ENCODE results near the gene PPM1H.
A peak's percentile ranks its signal among the peaks of the same experiment; 100 is the strongest.

Gene PPM1H

GRCh38 chr12:62700091-62700880 lies 234.7 kb downstream of the PPM1H start:
- FAIRE-seq (no peak), DNase-seq (ENCODE audit: extremely low spot score, insufficient read length, low read depth) (no peak)

GRCh38 chr12:62698701-62699101 lies 236.2 kb downstream of the PPM1H start:
- DNase-seq (ENCODE audit: extremely low spot score, insufficient read length, low read depth) = no peak
- FAIRE-seq = no peak

- FAIRE-seq (no peak), DNase-seq (ENCODE audit: extremely low spot score, insufficient read length, low read depth) (no peak)
These were observed 237.1 kb downstream of the PPM1H start for GRCh38 chr12:62697893-62698292.

GRCh38 chr12:62695696-62696095 lies 239.3 kb downstream of the PPM1H start:
- FAIRE-seq (no peak), DNase-seq (ENCODE audit: extremely low spot score, insufficient read length, low read depth) (no peak)

- DNase-seq (ENCODE audit: extremely low spot score, insufficient read length, low read depth) (peak; percentile 11), FAIRE-seq (peak; percentile 44)
These were observed 240.3 kb downstream of the PPM1H start for GRCh38 chr12:62694632-62695031.

GRCh38 chr12:62694116-62694515 lies 240.8 kb downstream of the PPM1H start:
- DNase-seq (ENCODE audit: extremely low spot score, insufficient read length, low read depth) (no peak), FAIRE-seq (no peak)

GRCh38 chr12:62693376-62694050 lies 241.4 kb downstream of the PPM1H start:
- FAIRE-seq (no peak), DNase-seq (ENCODE audit: extremely low spot score, insufficient read length, low read depth) (no peak)

GRCh38 chr12:62692884-62693283 lies 242.1 kb downstream of the PPM1H start:
- DNase-seq (ENCODE audit: extremely low spot score, insufficient read length, low read depth) (no peak), FAIRE-seq (no peak)

- FAIRE-seq (no peak), DNase-seq (ENCODE audit: extremely low spot score, insufficient read length, low read depth) (no peak)
These were observed 243.6 kb downstream of the PPM1H start for GRCh38 chr12:62691309-62691708.

GRCh38 chr12:62689042-62689839 lies 245.7 kb downstream of the PPM1H start:
- no peak for DNase-seq (ENCODE audit: extremely low spot score, insufficient read length, low read depth)
- peak; percentile 26 for FAIRE-seq

GRCh38 chr12:62686938-62687337 lies 248.0 kb downstream of the PPM1H start:
- no peak for FAIRE-seq

GRCh38 chr12:62684570-62685295 lies 250.2 kb downstream of the PPM1H start:
- FAIRE-seq (no peak), DNase-seq (ENCODE audit: extremely low spot score, insufficient read length, low read depth) (no peak)

More at GRCh38 chr12:62686938-62687337, 248.0 kb downstream of the PPM1H start:
- no peak for DNase-seq (ENCODE audit: extremely low spot score, insufficient read length, low read depth)

GRCh38 chr12:62683776-62684569 lies 251.0 kb downstream of the PPM1H start:
- DNase-seq (ENCODE audit: extremely low spot score, insufficient read length, low read depth) = no peak

GRCh38 chr12:62681306-62681705 lies 253.6 kb downstream of the PPM1H start:
- FAIRE-seq (no peak), DNase-seq (ENCODE audit: extremely low spot score, insufficient read length, low read depth) (no peak)

More at GRCh38 chr12:62683776-62684569, 251.0 kb downstream of the PPM1H start:
- no peak for FAIRE-seq

GRCh38 chr12:62679608-62680007 lies 255.3 kb downstream of the PPM1H start:
- no peak for DNase-seq (ENCODE audit: extremely low spot score, insufficient read length, low read depth)
- FAIRE-seq = no peak

- FAIRE-seq (no peak), DNase-seq (ENCODE audit: extremely low spot score, insufficient read length, low read depth) (no peak)
These were observed 257.6 kb downstream of the PPM1H start for GRCh38 chr12:62677355-62677754.

- FAIRE-seq = no peak
- no peak for DNase-seq (ENCODE audit: extremely low spot score, insufficient read length, low read depth)
These were observed 258.2 kb downstream of the PPM1H start for GRCh38 chr12:62676521-62677307.

GRCh38 chr12:62673028-62673815 lies 261.7 kb downstream of the PPM1H start:
- no peak for FAIRE-seq
- DNase-seq (ENCODE audit: extremely low spot score, insufficient read length, low read depth) = no peak
